Heart right ventricle (tissue), 16 donors: ENCODE data around the gene EPN1. TPM values are rescaled to one million over a fixed set of nuclear protein-coding genes. Genes with fewer than 3 reads are reported as not detected.
A peak's percentile ranks its signal among the peaks of the same experiment; 100 is the strongest.

Experiments used
- ATAC-seq, 8 donors: fragments of 200-7000 bp; cut with Tn5 transposase; one replicate each; pipeline ENCODE4 v1.9.1; 2020; ENCODE audit warnings: mild to moderate bottlenecking in 8 of 8, moderate library complexity in 8 of 8, moderate number of reproducible peaks in 1 of 8
- DNase-seq, 2 donors: peaks; one replicate each; pipeline ENCODE4 v3.0.0-alpha.2; 2020
- H3K27ac ChIP-seq, 10 donors: fragments of 200-600 bp; sonication (generic) in 2 of 10; one replicate each; pipeline versions ENCODE4 v1.5.0 to v1.8.0; 2020 to 2022; ENCODE audit warnings: mild to moderate bottlenecking in 3 of 10
- H3K27me3 ChIP-seq, 7 donors: fragments of 200-600 bp; one replicate each; pipeline ENCODE4 v1.8.0; 2021 to 2022; ENCODE audit warnings: mild to moderate bottlenecking in 2 of 7
- H3K36me3 ChIP-seq, 9 donors: fragments of 200-600 bp; sonication (generic) in 1 of 9; one replicate each; pipeline versions ENCODE4 v1.5.0 to v1.8.0; 2020 to 2022; ENCODE audit warnings: mild to moderate bottlenecking in 2 of 9
- H3K4me1 ChIP-seq, 9 donors: fragments of 200-600 bp; sonication (generic) in 1 of 9; one replicate each; pipeline versions ENCODE4 v1.5.0 to v1.8.0; 2020 to 2022; ENCODE audit warnings: mild to moderate bottlenecking in 4 of 9
- H3K4me3 ChIP-seq, 10 donors: fragments of 200-600 bp; sonication (generic) in 2 of 10; one replicate each; pipeline versions ENCODE4 v1.5.0 to v1.8.0; 2020 to 2022; ENCODE audit warnings: mild to moderate bottlenecking in 7 of 10, moderate library complexity in 2 of 10
- H3K9me3 ChIP-seq, 11 donors: fragments of 200-600 bp in 10 of 11; sonication (generic) in 2 of 11; one replicate each; pipeline versions ENCODE4 v1.5.0 to v1.8.0; 2013 to 2022; ENCODE audit warnings: mild to moderate bottlenecking in 2 of 11, control low read depth in 1 of 11, moderate library complexity in 1 of 11
- CTCF ChIP-seq, 9 donors: fragments of 200-600 bp; sonication (generic) in 2 of 9; IDR thresholded peaks; one replicate each; pipeline versions ENCODE4 v1.5.0 to v1.8.0; 2021 to 2022; ENCODE audit warnings: antibody characterized with exemption in 9 of 9, mild to moderate bottlenecking in 5 of 9, moderate library complexity in 1 of 9
- WGBS, 2 donors: extraction: QIAGEN DNeasy Blood & Tissue Kit; methylation state at CpG; one replicate each; pipeline ENCODE4 v1.1.7; 2013; ENCODE audit warnings: inconsistent platforms in 1 of 2; 5-methylcytosine and 5-hydroxymethylcytosine counted together
- intact Hi-C, 10 donors: fragments of 100-400 bp; cut with DNase I; formaldehyde crosslinking; loops; one replicate each; pipeline versions ENCODE4 v1.11.1 to v1.14.2; 2022
- polyA plus RNA-seq, 2 donors: library from polyadenylated mRNA; stranded (reverse); fragments of 200-250 nt; gene quantifications; one replicate each; pipeline ENCODE4 v1.2.3, GENCODE V29; 2013
- total RNA-seq, 10 donors: library from RNA; stranded (reverse); fragmentation: NEBNext Ultra II Directional in 3 of 10; extraction: Animal tissue kit (Norgen Biotek cat#: 25700) in 3 of 10; gene quantifications; one replicate each; pipeline versions ENCODE4 v1.2.1 to v1.2.4, GENCODE V29; 2021 to 2023
- donor health status: Arrhythmogenic right ventricular cardiomyopathy.
- donor health status: ischemic (EF 13 %, LVEDD 7.1; RV severe dilation, severe dysfunction).
- donor health status: healthy with polysubstance abuse.
- donor health status: DM: no; HTN: yes; CAD: no.
- donor health status: DM: no; HTN: no; CAD: no.
- donor health status: ischemic (EF 25% LVEDD 6.9; RV normal size, moderate dysfunction).
- donor health status: ischemic (EF 25% LVEDD 5.7; RV mildly dilated, moderate dysfunction).
- donor health status: healthy.
- donor health status: DM: yes; HTN: yes; CAD: no.
- donor health status: Ischemic cardiomyopathy.
- donor health status: ischemic (EF 35%, LVEDD 5.7; RV mildly dilated, moderate dysfunction).
- donor health status: nonischemic (EF 11% LVEDD 7.7; RV severe dilation, severe dysfunction).
- donor health status: DM: yes; HTN: yes; CAD: no.
- donor health status: PGD.
- donor health status: ischemic (EF 29% LVEDD 5.4; RV normal size, mild dysfunction).
- donor health status: nonischemic (EF 23%, LVEDD 6.1; RV moderate dilation, normal function).

EPN1 gene
- total and polyA plus RNA-seq, 12 donors: 127 to 305 (median 138) TPM

- peak in 1 of 8 donors; percentile 0 for ATAC-seq
Observed at GRCh38 chr19:55652311-55653128, 22.5 kb upstream of the EPN1 start.

DNA sequence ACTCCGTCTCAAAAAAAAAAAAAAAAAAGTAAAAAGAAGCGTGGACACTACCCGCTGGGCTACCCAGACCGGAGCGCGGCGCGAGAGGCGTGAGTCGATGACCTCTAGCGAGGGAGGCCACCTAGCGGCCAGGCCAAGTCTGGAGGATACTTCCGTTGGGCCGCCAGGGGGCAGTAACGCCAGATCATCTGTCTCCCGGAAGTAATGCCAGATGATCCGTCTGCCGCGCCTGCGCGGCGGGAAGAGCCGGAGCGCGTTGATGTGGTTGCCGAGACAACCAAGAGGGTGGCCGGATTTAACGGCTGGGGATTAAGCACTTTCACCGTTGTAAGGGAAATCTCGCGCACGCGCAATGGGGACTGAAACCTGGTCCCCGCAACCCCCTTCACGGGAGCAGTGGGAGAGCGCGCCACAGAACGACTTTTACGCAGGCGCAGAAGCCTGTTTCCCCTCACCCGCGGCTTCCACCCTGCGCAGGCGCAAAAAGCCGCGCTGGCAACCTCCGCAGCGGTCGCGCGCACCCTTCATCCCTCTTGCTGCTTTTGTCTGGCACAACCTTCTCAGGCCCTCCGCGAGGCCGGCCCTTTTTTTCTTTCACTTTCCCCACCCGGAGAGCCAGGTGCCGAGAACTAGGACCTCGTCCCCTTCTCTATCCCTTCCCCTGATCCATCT is 21.2 kb upstream of the EPN1 start:
- Histone ChIP-seq H3K4me1 (peaks cover 27 to 54% (median 48%) of the 10 kb centered on the region in 9 donors), H3K27ac (peak overlapping the region; percentile 95 to 100 (median 99)), H3K9me3 (no peaks in the 10 kb centered on the region), H3K36me3 (peaks cover 0 to 18% (median 0%) of the 10 kb centered on the region in 9 donors), H3K27me3 (no peaks in the 10 kb centered on the region), H3K4me3 (peak overlapping the region; percentile 78 to 99 (median 90))
- peak; percentile 94 to 100 (median 99) for TF ChIP-seq CTCF (IDR thresholded peaks at IDR 0.05)
- ATAC-seq (peak; percentile 63 to 85 (median 76)), DNase-seq (peak; percentile 98)
- 0% methylated on average over 56 to 57 of the region's 57 CpGs for WGBS, 2 donors
- intact Hi-C loops: loop anchor here in 3 of 10 donors (1.0 kb wide), 2 partner anchors 18 to 22 kb away; partner anchors contain the start of gene EPN1 (in 2 of the 3)

More at GRCh38 chr19:55652311-55653128, 22.5 kb upstream of the EPN1 start:
- 70 to 78% methylated on average over 70 to 71 of the region's 71 CpGs for WGBS, 2 donors
- peak in 1 of 2 donors; percentile 45 for DNase-seq
- no peaks in the 10 kb centered on the region for H3K9me3 ChIP-seq
- H3K27ac ChIP-seq: peak overlapping the region in 8 of 10 donors; percentile 95 to 100 (median 99)
- H3K36me3 ChIP-seq: peaks cover 0 to 18% (median 0%) of the 10 kb centered on the region in 9 donors
- no peak overlapping the region for H3K4me3 ChIP-seq
- no peak for TF ChIP-seq CTCF (IDR thresholded peaks at IDR 0.05)
- peaks cover 22 to 50% (median 44%) of the 10 kb centered on the region in 9 donors for H3K4me1 ChIP-seq
- no peaks in the 10 kb centered on the region for H3K27me3 ChIP-seq
- intact Hi-C loops: loop anchor here in 1 of 10 donors (1.0 kb wide), 1 partner anchor 17 kb away; no protein-coding TSS in a partner anchor

- ATAC-seq (peak; percentile 77 to 89 (median 82)), DNase-seq (peak; percentile 98 to 100)
- H3K9me3 ChIP-seq: no peaks in the 10 kb centered on the region
- intact Hi-C loops: loop anchor here in 2 of 10 donors (1.0 kb wide), 1 partner anchor 21 kb away; the partner anchor contains the start of gene EPN1 (in 2 of the 2)
- H3K27ac ChIP-seq: peak overlapping the region; percentile 95 to 100 (median 99)
- no peak for TF ChIP-seq CTCF (IDR thresholded peaks at IDR 0.05)
- H3K27me3 ChIP-seq: no peaks in the 10 kb centered on the region
- peak overlapping the region; percentile 78 to 99 (median 90) for H3K4me3 ChIP-seq
- peaks cover 33 to 54% (median 48%) of the 10 kb centered on the region in 9 donors for H3K4me1 ChIP-seq
- WGBS, 2 donors: 0% methylated on average over 52 of the region's 52 CpGs
- H3K36me3 ChIP-seq: peaks cover 0 to 22% (median 0%) of the 10 kb centered on the region in 9 donors
Observed at GRCh38 chr19:55654323-55654867, 20.6 kb upstream of the EPN1 start.
